Activated naive CD4-positive, alpha-beta T cell treated with anti-CD3 and anti-CD28 coated beads, Interleukin-2, amount 50 U/mL, for 72 hours (primary cell): ENCODE results near the gene LCE2A. TPM values are rescaled to one million over a fixed set of nuclear protein-coding genes. Genes with fewer than 3 reads are reported as not detected.

Source experiments
- ATAC-seq, 2 donors: fragments of 150-1000 bp; cut with Tn5 transposase; 2 replicates each; pipeline ENCODE4 v1.10.0; 2021; ENCODE audit warnings: mild to moderate bottlenecking in 2 of 2, moderate library complexity in 2 of 2
- DNase-seq, 2 donors: peaks; one replicate each; pipeline ENCODE4 v3.0.0; 2021 to 2022; ENCODE audit warnings: low spot score in 2 of 2
- H3K27ac Mint-ChIP-seq, 2 donors: one replicate each; pipeline ENCODE4 v1.8.0; 2022; ENCODE audit warnings: mild to moderate bottlenecking in 2 of 2, mixed read lengths in 2 of 2
- H3K36me3 Mint-ChIP-seq, 2 donors: one replicate each; pipeline ENCODE4 v1.8.0; 2022; ENCODE audit warnings: mixed read lengths in 2 of 2
- H3K9me3 Mint-ChIP-seq, 2 donors: one replicate each; pipeline ENCODE4 v1.8.0; 2022; ENCODE audit warnings: mixed read lengths in 2 of 2
- total RNA-seq, 2 donors: library from RNA; stranded (reverse); gene quantifications; one replicate each; pipeline ENCODE4 v1.2.3, GENCODE V29; 2022

Gene LCE2A
- total RNA-seq, 2 donors from 2014 or later: not detected

DNA sequence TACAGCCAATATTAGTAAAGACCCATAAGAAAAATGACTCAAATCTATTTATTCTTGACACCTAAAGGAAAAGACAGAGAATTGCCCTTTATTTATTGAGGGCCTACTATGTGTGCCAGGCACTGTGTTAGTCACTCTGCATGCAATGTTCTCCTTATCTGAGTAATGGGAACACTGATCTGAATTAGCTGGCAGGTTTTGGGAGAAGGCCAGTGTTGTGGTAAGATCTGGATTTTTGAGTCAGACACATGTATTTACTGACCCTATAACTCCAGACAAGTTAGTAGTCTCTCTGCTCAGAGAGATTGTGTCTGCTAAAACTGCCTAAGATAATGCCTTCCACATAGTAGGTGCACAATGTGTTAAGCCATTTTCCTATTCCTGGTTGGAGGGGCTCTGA is 27.1 kb downstream of the LCE2A start:
- H3K27ac Mint-ChIP-seq: no peak overlapping the region
- H3K9me3 Mint-ChIP-seq: no peaks in the 10 kb centered on the region
- DNase-seq: no peak
- ATAC-seq: no peak
- H3K36me3 Mint-ChIP-seq: no peaks in the 10 kb centered on the region

DNA sequence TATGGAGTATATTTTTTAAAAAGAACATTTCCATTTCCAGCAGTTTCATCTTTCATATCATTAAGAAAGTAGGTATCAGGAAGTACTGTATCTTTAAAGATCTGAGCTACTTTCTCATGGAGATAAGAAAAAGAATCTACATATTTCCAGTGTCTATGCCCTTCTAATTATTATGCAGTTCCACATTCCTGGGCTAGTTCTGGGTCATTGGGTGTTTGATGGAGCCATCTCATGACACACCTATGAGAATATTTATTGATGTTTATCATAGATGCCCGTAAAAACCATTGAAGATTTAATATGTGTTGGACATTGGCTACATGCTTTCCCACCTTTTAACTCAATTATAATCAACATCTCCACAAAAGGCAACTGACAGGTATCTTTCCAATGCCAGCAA is 30.8 kb downstream of the LCE2A start:
- DNase-seq: no peak
- Mint-ChIP-seq H3K9me3 (no peaks in the 10 kb centered on the region), H3K36me3 (no peaks in the 10 kb centered on the region), H3K27ac (no peak overlapping the region)
- ATAC-seq: no peak

DNA sequence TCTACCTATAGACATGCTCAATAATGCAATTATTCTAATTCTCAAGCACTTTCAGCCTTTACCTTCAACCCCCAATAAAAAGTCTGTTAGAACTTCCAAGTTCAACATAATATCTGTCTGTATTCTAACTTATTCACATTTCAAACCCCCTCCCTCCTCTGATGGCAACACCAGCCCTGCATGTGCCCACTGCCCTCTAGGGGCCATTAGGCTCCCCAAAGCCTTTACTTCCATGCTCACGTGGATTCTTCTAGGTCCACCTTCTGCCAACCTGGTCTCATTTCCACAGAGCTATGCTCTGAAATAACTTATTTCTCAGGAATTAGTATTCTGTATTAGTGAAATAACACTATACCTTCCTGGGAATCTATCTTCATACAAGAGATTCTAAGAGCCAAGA is 37.5 kb downstream of the LCE2A start:
- DNase-seq: no peak
- Mint-ChIP-seq H3K27ac (no peak overlapping the region), H3K9me3 (no peaks in the 10 kb centered on the region), H3K36me3 (no peaks in the 10 kb centered on the region)
- ATAC-seq: no peak

DNA sequence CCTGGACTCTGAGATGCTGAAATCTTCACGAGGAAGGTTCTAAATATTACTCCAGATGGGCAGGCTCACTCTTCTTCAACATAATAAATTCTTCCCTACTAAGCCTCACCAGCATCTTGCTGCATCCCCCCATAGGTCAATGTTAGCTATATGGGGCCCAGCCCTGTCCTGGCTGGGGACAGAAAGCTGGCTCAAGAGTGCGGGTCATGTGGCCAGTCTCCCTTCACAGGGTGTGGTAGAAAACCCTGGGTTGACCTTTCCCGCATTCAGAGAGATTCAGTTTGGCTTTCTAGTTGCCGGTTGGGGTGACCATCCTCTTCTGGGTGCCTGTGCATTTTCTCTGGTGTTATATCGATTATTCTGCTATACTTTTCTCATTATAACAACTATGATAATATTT is 39.9 kb downstream of the LCE2A start:
- Mint-ChIP-seq H3K36me3 (no peaks in the 10 kb centered on the region), H3K27ac (no peak overlapping the region), H3K9me3 (no peaks in the 10 kb centered on the region)
- ATAC-seq (no peak), DNase-seq (no peak)

DNA sequence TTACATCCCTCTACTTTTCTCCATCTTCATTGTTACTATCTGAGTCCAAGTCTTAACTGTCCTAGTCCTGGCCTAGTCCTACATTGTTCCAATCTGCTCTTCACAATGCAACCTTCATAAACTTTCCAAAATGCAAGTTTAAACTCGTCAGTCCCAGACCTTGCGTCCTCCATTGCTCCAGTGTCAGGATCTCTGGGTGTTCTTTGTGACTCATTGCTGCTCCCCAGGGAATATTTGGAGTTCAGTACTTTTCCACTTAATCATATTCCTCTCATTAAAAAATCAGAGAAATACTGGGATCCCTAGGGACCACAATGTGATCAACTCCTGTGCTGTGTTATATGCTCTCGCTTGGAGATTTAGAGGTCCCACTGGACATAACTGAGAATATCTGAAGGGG is 41.7 kb downstream of the LCE2A start:
- Mint-ChIP-seq H3K27ac (no peak overlapping the region), H3K9me3 (no peaks in the 10 kb centered on the region), H3K36me3 (no peaks in the 10 kb centered on the region)
- no peak for ATAC-seq
- no peak for DNase-seq

DNA sequence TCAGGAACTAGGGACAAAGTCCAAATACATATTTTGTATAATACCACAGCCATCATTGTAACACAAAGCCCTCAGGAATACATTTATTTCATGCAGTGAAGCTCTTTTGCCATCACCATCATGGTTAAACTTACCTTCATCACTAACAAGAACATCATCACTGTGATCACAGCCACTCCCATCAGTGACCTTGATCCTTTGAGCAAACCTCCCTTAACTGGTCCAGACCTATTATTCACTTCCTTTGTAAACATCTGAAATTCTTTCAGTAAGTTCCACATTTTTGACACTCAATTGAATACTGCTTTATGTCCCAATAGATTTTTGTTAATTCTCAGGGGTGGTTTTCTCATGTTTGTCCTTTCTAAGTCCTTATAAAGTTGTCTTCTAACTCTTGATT is 43.5 kb downstream of the LCE2A start:
- DNase-seq: no peak
- ATAC-seq: no peak
- Mint-ChIP-seq H3K36me3 (no peaks in the 10 kb centered on the region), H3K9me3 (no peaks in the 10 kb centered on the region), H3K27ac (no peak overlapping the region)

DNA sequence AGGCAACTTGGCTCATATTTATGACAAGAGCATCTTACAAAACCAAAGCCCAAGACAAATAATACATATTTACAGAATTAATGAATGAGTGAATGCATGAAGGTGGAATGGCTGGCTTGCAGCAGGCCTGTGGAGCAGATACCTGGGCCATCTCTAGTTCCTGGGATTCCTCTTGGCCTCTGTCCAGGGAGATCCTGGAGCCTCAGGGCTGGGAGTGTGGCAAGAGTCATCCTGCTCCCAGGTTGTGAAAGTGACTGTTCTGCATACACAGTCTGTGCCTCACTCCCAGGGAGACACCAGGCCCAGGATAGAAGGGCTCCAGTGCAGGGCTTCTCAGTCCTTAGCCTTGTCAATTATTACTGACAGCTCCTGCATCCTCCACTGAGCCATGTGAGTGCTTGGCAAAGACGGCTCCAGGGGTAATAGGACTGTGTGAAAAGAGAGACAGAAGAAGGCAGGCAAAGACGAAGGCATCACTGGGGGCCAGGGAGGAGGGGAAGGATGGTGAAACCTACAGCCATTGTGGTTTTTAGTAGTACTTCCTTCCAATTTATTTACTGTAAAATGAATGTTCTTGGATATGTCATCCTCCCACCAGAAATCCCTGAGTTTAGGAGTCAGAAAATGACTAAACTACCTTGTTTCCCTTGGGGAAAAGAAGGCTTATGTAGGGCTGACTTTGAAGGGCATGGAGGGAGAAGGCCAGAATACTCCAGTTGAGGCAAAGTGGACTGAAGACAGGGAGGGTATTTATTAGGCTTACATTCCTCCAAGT is 45.4 kb downstream of the LCE2A start:
- Mint-ChIP-seq H3K27ac (no peak overlapping the region), H3K36me3 (no peaks in the 10 kb centered on the region), H3K9me3 (no peaks in the 10 kb centered on the region)
- ATAC-seq (no peak), DNase-seq (no peak)

DNA sequence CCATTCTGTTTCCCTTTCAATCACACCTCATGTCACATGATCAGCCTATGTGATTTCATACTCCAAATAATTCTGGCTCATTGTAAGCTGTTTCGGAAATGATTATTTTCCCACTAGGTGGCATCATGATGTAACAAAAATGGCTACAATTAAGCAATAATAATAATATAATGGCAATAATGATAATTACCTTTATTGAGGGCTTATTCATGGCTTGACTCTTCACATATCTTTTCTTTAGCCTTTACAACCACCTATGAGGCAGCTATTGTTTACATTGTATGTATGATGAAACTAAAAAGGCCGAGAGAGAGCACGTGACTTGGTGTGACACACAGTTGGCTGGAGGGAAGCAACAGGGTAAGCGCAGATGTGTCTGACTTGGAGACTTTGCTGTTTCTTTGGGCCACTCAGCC is 47.2 kb downstream of the LCE2A start:
- no peak overlapping the region for H3K27ac Mint-ChIP-seq
- DNase-seq: no peak
- no peaks in the 10 kb centered on the region for H3K9me3 Mint-ChIP-seq
- no peaks in the 10 kb centered on the region for H3K36me3 Mint-ChIP-seq
- ATAC-seq: no peak

DNA sequence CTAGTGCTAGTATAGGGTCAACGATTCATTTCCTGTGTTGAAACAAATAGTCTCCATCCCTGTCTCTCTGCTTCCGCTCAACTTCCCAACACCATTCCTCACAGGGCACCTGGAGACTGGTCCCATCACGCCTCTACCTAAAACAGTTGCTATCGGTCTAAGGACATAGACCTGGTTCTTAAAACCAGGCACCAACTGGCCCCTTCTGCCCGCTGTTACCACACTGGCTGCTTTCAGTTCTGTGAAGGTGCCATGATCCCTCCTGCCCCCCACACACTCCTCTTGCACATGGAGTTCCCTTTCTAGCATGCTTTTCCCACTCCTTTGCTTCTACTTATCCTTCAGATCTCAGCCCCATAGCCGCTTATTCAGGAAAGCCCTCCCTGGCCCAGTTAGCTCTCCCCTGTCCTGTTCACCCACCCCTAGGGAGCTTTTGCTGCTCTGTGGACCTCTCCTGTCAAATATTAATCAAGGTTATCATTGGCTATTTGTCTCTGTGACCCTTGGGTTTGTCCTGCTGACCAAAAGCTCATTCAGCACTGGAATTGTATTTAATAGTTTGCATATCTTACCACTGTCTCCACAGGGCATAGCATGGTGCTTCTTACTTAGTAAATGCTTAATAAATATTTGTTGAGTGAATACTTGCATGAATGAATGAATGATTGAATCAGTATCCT is 47.8 kb downstream of the LCE2A start:
- Mint-ChIP-seq H3K36me3 (no peaks in the 10 kb centered on the region), H3K9me3 (no peaks in the 10 kb centered on the region), H3K27ac (no peak overlapping the region)
- DNase-seq (no peak), ATAC-seq (no peak)

DNA sequence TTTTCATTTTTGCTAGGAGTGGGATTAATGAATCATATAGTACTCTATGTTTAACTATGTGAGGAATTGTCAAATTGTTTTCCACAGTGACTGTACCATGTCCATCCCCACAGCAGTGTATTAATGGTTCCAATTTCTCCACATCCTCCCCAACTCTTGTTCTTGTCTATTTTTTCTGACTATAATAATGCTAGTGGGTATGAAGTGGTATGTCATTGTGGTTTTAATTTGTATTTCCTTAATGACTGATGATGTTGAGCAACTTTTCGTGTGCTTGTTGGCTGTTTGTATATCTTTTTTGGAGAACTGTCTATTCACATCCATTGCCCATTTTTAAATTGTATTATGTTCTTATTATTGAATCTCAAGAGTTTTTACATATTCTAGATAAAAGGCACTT is 49.7 kb downstream of the LCE2A start:
- DNase-seq (no peak), ATAC-seq (no peak)
- Mint-ChIP-seq H3K27ac (no peak overlapping the region), H3K9me3 (no peaks in the 10 kb centered on the region), H3K36me3 (no peaks in the 10 kb centered on the region)

Other genes with a start within 250 kb of the LCE2A start
- not detected for gene LCE5A, start 187.5 kb upstream of the LCE2A start, total RNA-seq
- gene CRCT1, start 183.9 kb upstream of the LCE2A start, total RNA-seq: not detected
- not detected for gene LCE3E, start 131.6 kb upstream of the LCE2A start, total RNA-seq
- not detected for gene LCE3D, start 117.8 kb upstream of the LCE2A start, total RNA-seq
- not detected for gene LCE3C, start 98.1 kb upstream of the LCE2A start, total RNA-seq
- not detected for gene LCE3B, start 84.5 kb upstream of the LCE2A start, total RNA-seq
- not detected for gene LCE3A, start 75.2 kb upstream of the LCE2A start, total RNA-seq
- gene LCE2D, start 35.0 kb upstream of the LCE2A start, total RNA-seq: not detected
- gene LCE2C, start 23.1 kb upstream of the LCE2A start, total RNA-seq: not detected
- not detected for gene LCE2B, start 12.2 kb upstream of the LCE2A start, total RNA-seq
- gene LCE4A, start 9.8 kb downstream of the LCE2A start, total RNA-seq: not detected
- gene KPRP, start 59.7 kb downstream of the LCE2A start, total RNA-seq: not detected
- not detected for gene LCE1F, start 76.8 kb downstream of the LCE2A start, total RNA-seq
- not detected for gene LCE1E, start 87.9 kb downstream of the LCE2A start, total RNA-seq
- not detected for gene LCE1D, start 98.4 kb downstream of the LCE2A start, total RNA-seq
- gene LCE1C, start 108.3 kb downstream of the LCE2A start, total RNA-seq: not detected
- gene LCE1B, start 113.6 kb downstream of the LCE2A start, total RNA-seq: not detected
- not detected for gene LCE1A, start 129.1 kb downstream of the LCE2A start, total RNA-seq
- gene LCE6A, start 144.5 kb downstream of the LCE2A start, total RNA-seq: not detected
- not detected for gene LCE7A, start 161.7 kb downstream of the LCE2A start, total RNA-seq
- not detected for gene SMCP, start 180.0 kb downstream of the LCE2A start, total RNA-seq
- gene IVL, start 210.2 kb downstream of the LCE2A start, total RNA-seq: not detected
- gene SPRR5, start 248.9 kb downstream of the LCE2A start, total RNA-seq: not detected